IPS-NIHi11 (cell line): ENCODE results near the gene CSTPP1.
"Not testable (repeated sequence)": the region's sequence is repeated elsewhere in the genome, so short reads cannot be mapped to it uniquely, and the experiment has no call there.

ENCODE experiments used
- DNase-seq: peaks from one replicate; pipeline ENCODE4 v3.0.0; 2012; ENCODE audit warnings: mixed read lengths, low spot score

Gene CSTPP1

DNA sequence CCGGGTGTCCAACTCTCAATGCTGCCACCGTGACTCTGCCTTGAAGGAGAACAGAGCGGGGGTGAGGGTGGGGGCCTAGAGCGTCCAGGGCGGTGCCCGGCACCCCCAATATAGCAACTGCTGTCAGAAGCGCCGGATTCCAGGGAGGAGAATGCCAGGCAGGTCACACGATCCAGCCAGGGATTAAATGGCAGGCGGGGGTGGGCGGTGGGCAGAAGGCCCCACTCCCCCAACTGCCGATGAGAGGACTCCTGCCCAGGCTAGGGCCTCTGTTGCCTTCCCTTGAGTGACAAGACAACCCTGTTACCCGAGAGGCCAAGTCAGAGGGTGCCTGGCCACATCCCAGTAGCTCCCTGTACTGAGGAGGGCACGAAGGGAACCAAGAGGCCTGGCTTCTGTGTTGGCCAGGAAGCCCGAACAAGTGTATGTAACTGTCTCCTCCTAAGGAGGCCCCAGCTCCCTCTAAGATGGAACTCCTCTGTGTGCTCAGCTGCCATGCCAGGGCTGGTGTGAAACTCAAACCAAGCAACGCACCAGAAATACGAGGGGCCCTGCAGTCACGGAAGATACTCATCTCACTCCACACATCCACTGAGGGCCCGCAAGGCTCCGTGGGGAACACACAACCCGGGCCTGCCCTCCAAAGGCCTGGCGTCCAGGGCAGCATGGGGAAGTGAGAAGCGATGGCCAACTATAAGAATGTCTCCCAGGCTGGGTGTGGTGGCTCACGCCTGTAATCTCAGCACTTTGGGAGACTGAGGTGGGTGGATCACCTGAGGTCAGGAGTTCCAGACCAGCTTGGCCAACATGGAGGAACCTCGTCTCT lies 246.7 kb downstream of the CSTPP1 start:
- no peak for DNase-seq

DNA sequence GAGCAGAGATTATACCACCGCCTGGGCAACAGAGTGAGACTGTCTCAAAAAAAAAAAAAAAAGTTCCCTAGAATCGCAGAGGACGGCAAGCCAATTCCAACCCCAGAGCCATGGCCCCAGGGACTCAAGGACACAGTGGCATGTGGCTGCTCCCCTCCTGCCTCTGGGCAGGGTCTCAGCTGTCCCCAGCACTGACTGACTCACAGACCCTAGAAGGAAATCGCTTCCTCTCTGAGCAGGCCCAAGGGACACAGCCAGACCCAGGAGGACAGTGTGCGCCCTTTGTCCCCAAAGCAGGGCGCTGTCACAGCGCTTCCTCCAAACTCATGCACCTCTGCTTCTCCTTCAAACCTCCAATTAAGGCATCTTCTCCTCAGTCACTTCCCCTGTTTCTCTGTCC lies 247.4 kb downstream of the CSTPP1 start:
- DNase-seq: no peak

DNA sequence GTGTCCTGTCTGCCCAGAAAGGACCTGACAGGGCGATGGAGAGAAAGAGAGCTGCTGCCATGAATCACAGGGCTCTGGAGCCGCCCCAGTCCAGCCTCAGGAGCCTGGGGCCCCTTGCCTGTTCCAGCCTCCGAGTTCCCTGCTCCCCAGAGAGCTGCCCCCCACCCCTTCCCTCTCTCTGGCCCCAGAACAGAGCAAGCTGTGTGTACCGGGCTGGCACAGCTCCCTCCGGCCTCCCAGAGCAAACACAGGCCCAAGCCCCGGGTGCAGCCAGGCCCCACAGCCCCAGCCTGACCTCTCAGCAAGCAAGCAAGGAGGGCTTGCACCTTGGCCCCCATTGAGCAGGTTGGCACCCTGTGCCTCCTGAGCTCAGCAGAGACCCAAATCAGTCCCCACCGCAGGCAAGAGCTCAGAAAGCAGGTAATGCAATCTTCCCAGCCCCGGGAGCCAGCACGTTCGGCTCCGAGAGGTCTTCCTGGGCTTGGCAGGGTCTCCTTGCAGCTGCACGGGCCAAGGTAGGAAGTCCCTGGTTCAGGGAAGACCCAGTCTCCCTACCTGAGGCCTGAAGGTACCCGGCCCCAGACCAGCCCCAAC lies 248.2 kb downstream of the CSTPP1 start:
- DNase-seq: peak; percentile 18

DNA sequence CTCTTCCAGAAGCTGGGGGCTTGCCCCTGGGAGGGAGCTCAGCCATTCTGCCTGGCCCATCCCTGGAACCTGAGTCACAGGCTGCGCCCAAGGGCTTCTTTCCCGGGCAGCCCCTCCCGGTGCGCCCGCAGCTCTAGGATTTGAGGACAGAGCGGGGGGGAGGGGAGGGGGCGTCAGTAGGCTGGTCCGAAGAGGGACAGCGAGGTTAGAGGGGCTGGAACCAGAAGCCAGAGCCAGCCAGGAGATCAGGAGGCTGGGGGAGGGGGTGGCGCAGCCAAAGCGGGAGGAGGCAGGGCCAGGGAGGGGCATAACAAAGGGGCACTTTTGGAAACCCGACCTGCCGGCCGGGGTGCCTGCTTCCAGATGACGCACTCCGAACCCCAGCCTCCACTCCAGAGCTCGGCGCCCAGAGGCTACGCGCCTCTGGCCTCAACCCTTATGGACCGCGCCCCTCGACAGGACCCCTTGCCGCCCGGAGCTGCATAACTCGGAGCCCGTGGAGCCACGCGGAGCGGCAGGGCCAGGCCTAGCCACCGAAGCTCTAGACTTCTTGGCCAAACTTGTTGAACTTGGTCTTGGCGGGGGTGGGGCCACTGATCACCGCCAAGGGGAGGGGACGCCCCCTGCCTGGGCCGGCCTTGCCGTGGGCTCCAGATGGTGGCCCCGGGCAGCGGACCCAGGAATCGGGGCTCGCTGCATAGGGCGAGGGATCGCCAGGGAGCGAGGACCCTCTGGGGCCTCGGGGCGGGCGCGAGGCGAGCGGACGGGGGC lies 248.9 kb downstream of the CSTPP1 start:
- DNase-seq: peak; percentile 86

DNA sequence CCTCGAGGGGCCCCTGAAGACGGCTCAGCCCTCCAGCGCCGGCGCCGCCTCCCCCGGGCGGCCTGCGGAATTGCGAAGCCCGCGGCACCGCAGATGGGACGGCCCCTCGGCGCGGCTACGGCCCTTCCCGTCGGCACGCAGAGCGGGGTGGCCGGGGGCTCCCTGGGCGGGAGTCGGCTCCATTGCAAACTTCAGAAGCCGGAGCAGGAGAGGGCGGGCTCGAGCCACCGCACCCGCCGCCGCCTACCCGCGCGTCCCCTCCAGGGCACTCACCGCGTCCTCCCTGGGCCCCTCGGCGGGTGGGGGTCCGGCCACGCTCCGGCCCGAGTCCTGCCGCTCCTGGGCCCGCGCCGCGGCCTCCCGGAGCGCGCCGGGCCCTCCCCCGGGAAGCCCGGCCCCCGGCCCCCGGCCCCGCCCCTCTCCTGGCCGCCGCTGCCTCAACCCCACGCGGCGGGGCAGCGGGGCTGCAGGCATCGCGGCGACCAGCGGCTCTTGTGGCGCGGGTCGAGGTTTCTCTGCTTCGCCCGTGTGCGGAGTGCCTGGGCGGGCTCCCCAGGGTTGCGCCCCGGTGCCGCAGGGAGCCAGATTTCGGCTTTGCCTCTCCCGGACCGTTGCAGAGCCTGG lies 249.6 kb downstream of the CSTPP1 start, which contains the start of gene PACSIN3:
TSS of gene PACSIN3 (minus strand) at position 359 of the 624 bp plus-strand sequence. CDS start 3,707 bp downstream, outside the sequence.
- peak; percentile 76 for DNase-seq

DNA sequence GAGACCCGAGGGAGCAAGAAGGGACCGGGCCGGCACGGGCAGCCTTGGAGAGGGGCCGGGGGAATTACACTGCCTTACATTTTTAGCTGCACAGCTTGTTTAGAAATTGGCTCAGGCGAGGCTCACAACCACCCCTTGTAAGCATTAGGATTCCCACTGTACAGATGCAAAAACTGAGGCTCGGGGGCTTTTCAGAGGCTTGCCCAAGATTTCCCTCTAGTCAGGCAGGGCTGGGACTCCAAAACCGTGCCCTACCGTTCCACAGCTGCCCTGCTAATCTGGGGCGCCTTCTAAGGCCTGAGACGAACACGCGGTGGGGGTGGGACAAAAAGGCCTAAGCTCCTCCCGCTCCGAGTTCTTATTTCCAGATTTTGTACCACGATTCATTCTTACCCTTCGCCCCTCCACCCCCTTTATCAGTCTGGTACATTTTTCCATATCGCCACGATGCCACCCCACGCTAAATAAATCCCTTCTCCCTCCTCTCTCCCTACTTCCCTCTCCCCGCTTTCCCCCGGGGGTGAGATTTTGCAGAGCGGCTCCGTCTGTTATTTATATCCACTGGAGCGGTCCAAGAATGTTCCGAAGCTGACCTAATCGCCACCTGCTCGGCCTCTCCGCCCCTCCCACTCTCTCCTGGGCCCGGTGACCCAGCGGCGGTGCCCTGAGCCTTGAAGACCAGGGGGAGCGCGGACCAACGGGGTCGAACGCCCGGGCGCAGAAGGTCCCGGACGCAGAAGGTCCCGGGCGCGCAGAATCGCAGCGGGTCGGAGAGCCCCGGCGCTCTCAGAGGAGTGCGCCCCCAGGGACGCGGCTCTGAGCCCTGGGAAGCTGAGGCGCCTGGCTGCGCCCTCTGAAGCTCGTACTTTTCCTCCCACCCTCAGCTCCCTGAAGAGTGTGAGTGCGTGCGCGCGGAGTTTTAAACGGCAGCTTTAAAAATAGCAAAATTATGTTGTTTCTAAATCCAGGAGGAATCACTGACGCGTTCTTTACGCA lies 250.4 kb downstream of the CSTPP1 start:
- peak; percentile 55 for DNase-seq

DNA sequence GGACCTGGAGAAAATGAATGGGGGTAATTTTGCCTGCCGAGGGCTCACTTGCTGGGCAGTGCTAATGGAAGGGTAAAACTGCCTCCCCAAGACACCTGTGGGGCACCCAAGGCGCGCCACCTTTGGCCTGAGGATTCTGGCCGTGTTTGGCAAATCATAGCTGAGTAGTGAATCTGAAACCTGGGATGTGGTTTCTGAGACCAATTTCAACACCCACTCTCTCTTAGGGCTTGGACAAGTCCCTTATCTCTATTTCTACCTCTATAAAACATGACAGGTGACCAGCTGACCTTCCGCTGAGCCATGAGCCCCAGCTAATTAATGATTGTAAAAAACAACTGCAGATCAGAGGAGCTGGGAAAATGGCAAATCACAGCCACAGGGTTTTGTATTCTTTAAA lies 251.2 kb downstream of the CSTPP1 start:
- no peak for DNase-seq

DNA sequence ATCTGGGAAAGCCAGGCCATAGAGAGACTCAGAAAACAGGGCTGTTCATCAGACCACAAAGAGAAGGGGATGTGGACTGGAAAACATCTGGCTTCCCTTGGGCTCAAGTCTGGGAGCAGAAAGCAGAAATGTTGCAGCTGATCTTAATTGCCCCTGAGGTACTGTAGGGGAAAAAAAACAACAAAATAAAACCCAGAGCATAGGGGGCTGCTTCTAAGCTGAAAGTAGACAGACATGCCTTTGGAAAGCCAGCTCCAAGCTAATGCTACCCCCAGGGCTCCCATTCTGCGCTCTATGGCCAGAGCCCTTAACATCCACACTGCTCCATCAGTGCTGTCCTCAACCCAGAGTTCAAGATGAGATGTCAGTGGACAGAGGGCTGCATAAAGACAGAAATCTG lies 251.7 kb downstream of the CSTPP1 start:
- no peak for DNase-seq

DNA sequence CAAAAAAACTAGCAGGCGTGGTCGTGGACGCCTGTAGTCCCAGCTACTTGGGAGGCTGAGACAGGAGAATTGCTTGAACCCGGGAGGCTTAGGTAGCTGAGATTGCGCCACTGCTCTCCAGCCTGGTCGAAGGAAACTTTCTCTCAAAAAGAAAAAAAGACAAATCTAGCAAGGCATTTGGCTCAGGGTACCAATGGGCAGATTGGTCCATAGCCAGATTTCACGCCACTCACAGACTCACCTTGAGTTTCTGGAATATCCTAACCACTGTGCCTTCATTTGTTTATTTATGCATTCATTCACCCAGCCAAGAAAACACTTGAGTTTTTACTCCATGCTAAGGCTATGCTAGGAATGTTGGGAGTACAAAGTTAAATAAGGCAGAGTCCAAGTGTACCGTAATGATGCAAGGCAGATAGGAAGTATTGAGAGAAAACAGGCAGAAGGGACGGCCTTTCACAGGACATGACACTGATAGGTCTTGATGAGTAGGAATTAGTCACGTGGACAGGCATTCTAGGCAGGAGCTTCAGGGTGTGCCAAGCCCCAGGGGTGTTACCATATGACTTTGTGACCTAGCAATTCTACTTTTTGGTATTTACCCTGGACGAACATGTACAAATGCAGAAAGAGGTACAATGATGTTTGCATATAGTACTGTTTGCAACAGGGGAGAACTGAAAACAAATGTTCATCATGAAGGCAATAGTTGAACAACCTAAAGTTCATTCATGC lies 252.7 kb downstream of the CSTPP1 start:
- DNase-seq: no peak

DNA sequence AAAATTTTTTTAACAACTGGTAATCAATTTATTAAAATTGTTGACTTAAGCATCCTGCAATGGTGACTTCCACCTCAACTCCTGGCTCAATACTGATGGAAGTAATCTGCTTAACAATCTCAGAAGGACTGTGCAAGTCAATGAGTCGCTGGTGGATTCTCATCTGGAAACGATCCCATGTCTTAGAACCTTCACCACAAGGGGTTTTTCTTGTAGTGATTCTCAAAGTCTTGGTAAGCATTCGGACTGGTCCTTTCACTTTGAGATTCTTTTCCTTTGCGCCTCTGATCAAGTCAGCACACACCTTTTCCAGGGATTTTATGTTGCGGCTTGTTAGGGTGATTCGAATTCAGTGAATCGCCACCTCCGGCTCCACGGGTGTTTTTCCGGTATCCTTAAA lies 254.6 kb downstream of the CSTPP1 start:
- not testable (repeated sequence) for DNase-seq

DNA sequence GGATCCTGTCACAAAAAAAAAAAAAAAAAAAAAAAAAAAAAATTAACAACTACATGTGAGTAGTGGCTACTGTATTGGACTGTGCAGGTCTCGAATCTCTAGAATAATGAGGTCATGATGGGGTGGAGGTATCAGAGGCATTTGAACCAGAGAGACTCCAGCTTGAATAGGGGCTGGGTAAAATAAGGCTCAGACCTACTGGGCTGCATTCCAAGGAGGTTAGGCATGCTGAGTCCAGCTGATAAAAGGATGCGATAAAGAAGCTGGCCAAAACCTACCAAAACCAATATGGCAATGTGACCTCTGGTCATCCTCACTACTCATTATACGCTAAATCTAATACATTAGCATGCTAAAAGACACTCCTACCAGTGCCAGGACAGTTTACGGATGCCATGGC lies 255.6 kb downstream of the CSTPP1 start:
- DNase-seq: no peak

DNA sequence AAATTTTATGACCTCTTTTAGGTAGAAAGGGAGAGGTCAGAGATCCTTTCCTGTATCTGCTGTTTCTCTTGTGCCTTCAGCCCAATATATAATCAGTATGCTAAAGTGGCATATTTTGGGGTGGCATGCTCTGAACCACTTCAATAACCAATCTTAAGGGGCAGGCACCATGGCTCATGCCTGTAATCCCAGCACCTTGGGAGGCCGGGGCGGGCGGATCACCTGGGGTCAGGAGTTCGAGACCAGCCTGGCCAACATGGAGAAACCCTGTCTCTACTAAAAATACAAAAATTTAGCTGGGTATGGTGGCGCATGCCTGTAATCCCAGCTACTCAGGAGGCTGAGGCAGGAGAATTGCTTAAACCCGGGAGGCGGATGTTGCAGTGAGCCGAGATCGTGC lies 261.6 kb downstream of the CSTPP1 start:
- DNase-seq: not testable (repeated sequence)

DNA sequence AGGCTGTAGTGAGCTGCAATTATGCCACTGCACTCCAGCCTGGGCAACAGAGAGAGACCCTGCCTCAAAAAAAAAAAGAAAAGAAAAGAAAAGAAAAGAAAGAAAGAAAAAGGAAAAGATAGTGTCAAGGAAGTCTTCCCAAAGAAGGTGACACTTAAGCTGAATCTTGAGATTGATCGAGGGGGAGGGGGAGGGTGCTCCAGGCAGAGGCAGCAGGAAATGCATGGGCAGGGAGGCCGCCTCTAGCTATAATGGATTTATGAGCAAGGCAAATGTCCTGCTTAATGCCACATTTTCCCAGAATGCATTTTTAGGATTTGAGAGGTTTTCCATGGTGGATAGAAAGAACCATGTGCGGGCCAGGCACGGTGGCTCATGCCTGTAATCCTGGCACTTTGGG lies 264.5 kb downstream of the CSTPP1 start:
- DNase-seq: no peak

DNA sequence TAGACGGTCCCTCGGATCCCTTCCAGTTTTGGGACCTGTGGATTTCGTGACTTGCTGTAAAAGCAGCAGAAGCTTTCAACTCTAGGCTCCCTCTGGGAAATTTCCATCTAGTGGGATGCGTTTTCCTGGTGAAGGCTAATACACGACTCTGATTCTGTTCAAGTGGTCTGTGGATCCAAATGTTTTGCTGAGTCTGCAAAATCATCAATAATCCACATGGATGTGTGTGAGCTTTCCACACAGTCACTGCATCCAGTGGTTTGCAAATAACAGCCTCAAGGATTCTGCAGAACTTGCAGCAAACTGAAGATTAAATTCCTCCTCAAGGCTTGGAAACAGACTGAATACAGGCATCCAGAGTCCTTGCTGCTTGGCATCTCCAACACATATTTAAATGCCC lies 266.0 kb downstream of the CSTPP1 start:
- no peak for DNase-seq

DNA sequence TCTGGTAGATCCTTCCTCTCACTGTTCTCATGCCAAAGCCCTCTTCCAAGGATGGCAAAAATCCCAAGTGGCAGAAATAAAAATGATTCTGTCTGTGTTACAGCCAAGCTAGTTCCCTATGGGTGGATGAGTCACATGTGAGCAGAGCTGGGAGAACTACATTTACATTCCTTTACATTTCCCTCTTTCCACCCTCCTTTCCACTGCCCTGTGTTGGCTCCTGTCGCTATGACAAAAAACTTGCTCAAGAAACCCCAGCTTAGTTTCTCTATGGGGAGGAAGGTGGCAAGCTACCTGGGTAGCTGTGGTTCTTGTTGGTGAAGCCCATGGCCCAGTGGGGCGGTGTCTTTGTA lies 268.1 kb downstream of the CSTPP1 start:
- DNase-seq: peak; percentile 44

DNA sequence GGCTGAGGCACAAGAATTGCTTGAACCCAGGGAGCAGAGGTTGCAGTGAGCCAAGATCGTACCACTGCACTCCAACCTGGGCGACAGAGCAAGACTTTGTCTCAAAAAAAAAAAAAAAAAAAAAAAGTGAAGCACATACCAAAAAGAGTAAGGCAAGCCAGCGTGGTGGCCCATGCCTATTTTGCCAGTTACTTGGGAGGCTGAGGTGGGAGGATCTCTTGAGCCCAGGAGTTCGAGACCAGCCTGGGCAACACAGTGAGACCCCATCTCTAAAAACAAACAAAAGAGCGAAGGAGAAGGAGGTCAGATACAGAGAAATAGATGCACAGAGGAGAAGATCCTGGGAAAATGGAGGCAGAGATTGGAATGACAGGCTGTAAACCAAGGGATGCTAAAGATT lies 270.0 kb downstream of the CSTPP1 start:
- DNase-seq: not testable (repeated sequence)

DNA sequence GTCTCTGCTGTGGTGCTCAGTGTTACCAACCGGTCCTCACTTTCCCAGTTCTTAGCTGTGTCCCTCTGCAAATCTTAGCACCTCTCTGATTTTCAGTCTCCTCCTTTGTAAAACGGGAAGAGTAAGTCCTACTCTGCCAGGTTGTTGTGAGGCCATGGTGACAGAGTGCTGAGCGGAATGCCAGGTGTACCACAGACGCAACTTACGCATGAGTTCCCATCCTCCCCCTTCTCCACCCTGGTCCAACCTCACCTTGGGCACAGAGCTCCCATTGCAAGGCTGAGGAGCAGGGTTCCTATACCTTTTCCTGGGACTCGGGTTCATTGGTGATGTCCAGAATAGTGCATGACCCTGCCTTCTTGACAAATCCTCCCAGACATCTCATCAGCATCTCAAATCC lies 270.9 kb downstream of the CSTPP1 start:
- no peak for DNase-seq

DNA sequence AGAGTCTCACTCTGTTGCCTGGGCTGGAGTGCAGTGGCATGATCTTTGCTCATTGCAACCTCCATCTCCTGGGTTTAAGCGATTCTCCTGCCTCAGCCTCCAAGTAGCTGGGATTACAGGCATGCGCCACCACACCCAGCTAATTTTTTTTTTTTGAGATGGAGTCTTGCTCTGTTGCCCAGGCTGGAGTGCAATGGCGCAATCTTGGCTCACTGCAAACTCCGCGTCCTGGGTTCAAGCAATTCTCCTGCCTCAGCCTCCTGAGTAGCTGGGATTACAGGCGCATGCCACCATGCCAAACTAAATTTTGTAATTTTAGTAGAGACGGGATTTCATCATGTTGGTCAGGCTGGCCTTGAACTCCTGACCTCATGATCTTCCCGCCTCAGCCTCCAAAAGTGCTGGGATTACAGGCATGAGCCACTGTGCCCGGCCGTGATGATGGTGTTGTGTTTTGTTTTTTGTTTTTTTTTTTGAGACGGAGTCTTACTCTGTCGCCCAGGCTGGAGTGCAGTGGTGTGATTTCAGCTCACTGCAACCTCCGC lies 271.5 kb downstream of the CSTPP1 start:
- not testable (repeated sequence) for DNase-seq

DNA sequence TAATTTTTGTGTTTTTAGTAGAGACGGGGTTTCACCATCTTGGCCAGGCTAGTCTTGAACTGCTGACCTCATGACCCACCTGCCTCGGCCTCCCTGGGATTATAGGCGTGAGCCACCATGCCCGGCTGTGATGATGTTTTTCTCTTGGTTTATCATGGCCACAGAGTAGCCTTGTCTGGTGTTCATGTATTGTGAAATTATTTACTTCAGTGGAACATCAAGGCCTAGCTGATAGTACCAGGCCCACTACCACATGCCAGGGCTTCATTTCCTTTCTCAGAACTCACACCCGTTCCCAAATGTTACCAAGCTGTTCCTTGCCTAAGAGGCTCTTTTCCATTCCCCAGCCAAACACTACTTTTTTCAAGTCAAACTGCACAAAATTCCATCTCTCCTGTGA lies 272.1 kb downstream of the CSTPP1 start:
- DNase-seq: no peak
